ENCODE data around the gene MYO18B. TPM values are rescaled to one million over a fixed set of nuclear protein-coding genes. Genes with fewer than 3 reads are reported as not detected.

The MYO18B gene
- polyA plus RNA-seq, 6 donors from 2014 or later, result not detected

- Mint-ChIP-seq H3K27me3 (peaks cover 6 to 20% (median 15%) of the 10 kb centered on the region in 3 donors), H3K4me3 (no peak overlapping the region), H3K9me3 (no peaks in the 10 kb centered on the region), H3K27ac (no peak overlapping the region), H3K4me1 (no peaks in the 10 kb centered on the region), H3K36me3 (no peaks in the 10 kb centered on the region)
- ATAC-seq (ENCODE audit: low read depth in 2 of 2) (no peak), DNase-seq (no peak)
Measured at GRCh38 chr22:25845985-25846745, 104.2 kb downstream of the MYO18B start.

GRCh38 chr22:25847451-25847850 lies 105.5 kb downstream of the MYO18B start:
- Mint-ChIP-seq H3K9me3 (no peaks in the 10 kb centered on the region), H3K4me3 (no peak overlapping the region), H3K36me3 (no peaks in the 10 kb centered on the region), H3K27ac (no peak overlapping the region), H3K27me3 (peaks cover 10 to 22% (median 13%) of the 10 kb centered on the region in 3 donors), H3K4me1 (no peaks in the 10 kb centered on the region)
- DNase-seq, result no peak
- no peak for ATAC-seq (ENCODE audit: low read depth in 2 of 2)

GRCh38 chr22:25848954-25849353 lies 107.0 kb downstream of the MYO18B start:
- no peak overlapping the region for H3K4me3 Mint-ChIP-seq
- H3K36me3 Mint-ChIP-seq, result no peaks in the 10 kb centered on the region
- no peaks in the 10 kb centered on the region for H3K4me1 Mint-ChIP-seq
- H3K9me3 Mint-ChIP-seq, result no peaks in the 10 kb centered on the region
- ATAC-seq (ENCODE audit: low read depth in 2 of 2) (no peak), DNase-seq (no peak)
- no peak overlapping the region for H3K27ac Mint-ChIP-seq
- H3K27me3 Mint-ChIP-seq, result peaks cover 10 to 24% (median 16%) of the 10 kb centered on the region in 3 donors

- no peaks in the 10 kb centered on the region for H3K9me3 Mint-ChIP-seq
- H3K4me3 Mint-ChIP-seq, result no peak overlapping the region
- H3K36me3 Mint-ChIP-seq, result no peaks in the 10 kb centered on the region
- no peak for ATAC-seq (ENCODE audit: low read depth in 2 of 2)
- H3K27ac Mint-ChIP-seq, result no peak overlapping the region
- no peak for DNase-seq
- peaks cover 10 to 24% (median 16%) of the 10 kb centered on the region in 3 donors for H3K27me3 Mint-ChIP-seq
- H3K4me1 Mint-ChIP-seq, result no peaks in the 10 kb centered on the region
Measured at GRCh38 chr22:25849522-25849921, 107.5 kb downstream of the MYO18B start.

- no peak for ATAC-seq (ENCODE audit: low read depth in 2 of 2)
- no peak overlapping the region for H3K27ac Mint-ChIP-seq
- no peak for DNase-seq
- peaks cover 0 to 4% (median 0%) of the 10 kb centered on the region in 7 donors for H3K9me3 Mint-ChIP-seq
- no peaks in the 10 kb centered on the region for H3K36me3 Mint-ChIP-seq
- H3K27me3 Mint-ChIP-seq, result peaks cover 15 to 31% (median 29%) of the 10 kb centered on the region in 3 donors
- H3K4me3 Mint-ChIP-seq, result no peak overlapping the region
- no peaks in the 10 kb centered on the region for H3K4me1 Mint-ChIP-seq
Measured at GRCh38 chr22:25852223-25852622, 110.2 kb downstream of the MYO18B start.

- peaks cover 15 to 37% (median 33%) of the 10 kb centered on the region in 3 donors for H3K27me3 Mint-ChIP-seq
- H3K4me1 Mint-ChIP-seq, result no peaks in the 10 kb centered on the region
- ATAC-seq (ENCODE audit: low read depth in 2 of 2) (no peak), DNase-seq (no peak)
- H3K27ac Mint-ChIP-seq, result no peak overlapping the region
- H3K4me3 Mint-ChIP-seq, result no peak overlapping the region
- H3K36me3 Mint-ChIP-seq, result no peaks in the 10 kb centered on the region
- H3K9me3 Mint-ChIP-seq, result peaks cover 0 to 4% (median 0%) of the 10 kb centered on the region in 7 donors
Measured at GRCh38 chr22:25853078-25853477, 111.1 kb downstream of the MYO18B start.

- ATAC-seq (ENCODE audit: low read depth in 2 of 2), result no peak
- no peak overlapping the region for H3K27ac Mint-ChIP-seq
Measured at GRCh38 chr22:25853501-25854284, 111.7 kb downstream of the MYO18B start.

GRCh38 chr22:25869771-25870170 lies 127.8 kb downstream of the MYO18B start:
- Mint-ChIP-seq H3K4me1 (no peaks in the 10 kb centered on the region), H3K27ac (no peak overlapping the region), H3K27me3 (peaks cover 10 to 21% (median 14%) of the 10 kb centered on the region in 3 donors), H3K4me3 (no peak overlapping the region), H3K36me3 (no peaks in the 10 kb centered on the region), H3K9me3 (no peaks in the 10 kb centered on the region)
- DNase-seq, result no peak
- ATAC-seq (ENCODE audit: low read depth in 2 of 2), result no peak

More at GRCh38 chr22:25853501-25854284, 111.7 kb downstream of the MYO18B start:
- no peaks in the 10 kb centered on the region for H3K36me3 Mint-ChIP-seq
- DNase-seq, result no peak
- peaks cover 0 to 4% (median under 1%) of the 10 kb centered on the region in 7 donors for H3K9me3 Mint-ChIP-seq
- H3K4me1 Mint-ChIP-seq, result no peaks in the 10 kb centered on the region
- no peak overlapping the region for H3K4me3 Mint-ChIP-seq
- H3K27me3 Mint-ChIP-seq, result peaks cover 15 to 43% (median 33%) of the 10 kb centered on the region in 3 donors

GRCh38 chr22:25874327-25874726 lies 132.3 kb downstream of the MYO18B start:
- ATAC-seq (ENCODE audit: low read depth in 2 of 2) (no peak), DNase-seq (no peak)
- no peaks in the 10 kb centered on the region for H3K9me3 Mint-ChIP-seq
- H3K4me1 Mint-ChIP-seq, result no peaks in the 10 kb centered on the region
- H3K4me3 Mint-ChIP-seq, result no peak overlapping the region
- no peak overlapping the region for H3K27ac Mint-ChIP-seq
- H3K27me3 Mint-ChIP-seq, result peaks cover 13 to 20% (median 17%) of the 10 kb centered on the region in 3 donors
- H3K36me3 Mint-ChIP-seq, result no peaks in the 10 kb centered on the region

GRCh38 chr22:25875461-25875860 lies 133.5 kb downstream of the MYO18B start:
- no peaks in the 10 kb centered on the region for H3K36me3 Mint-ChIP-seq
- no peak overlapping the region for H3K27ac Mint-ChIP-seq
- peaks cover 14 to 20% (median 14%) of the 10 kb centered on the region in 3 donors for H3K27me3 Mint-ChIP-seq
- no peak overlapping the region for H3K4me3 Mint-ChIP-seq
- no peaks in the 10 kb centered on the region for H3K9me3 Mint-ChIP-seq
- ATAC-seq (ENCODE audit: low read depth in 2 of 2), result no peak
- no peak for DNase-seq
- no peaks in the 10 kb centered on the region for H3K4me1 Mint-ChIP-seq

GRCh38 chr22:25876871-25877270 lies 134.9 kb downstream of the MYO18B start:
- Mint-ChIP-seq H3K9me3 (no peaks in the 10 kb centered on the region), H3K27ac (no peak overlapping the region), H3K36me3 (no peaks in the 10 kb centered on the region), H3K27me3 (peaks cover 19 to 31% (median 22%) of the 10 kb centered on the region in 3 donors), H3K4me1 (no peaks in the 10 kb centered on the region), H3K4me3 (no peak overlapping the region)
- DNase-seq (no peak), ATAC-seq (ENCODE audit: low read depth in 2 of 2) (no peak)

- Mint-ChIP-seq H3K9me3 (no peaks in the 10 kb centered on the region), H3K27ac (no peak overlapping the region), H3K36me3 (no peaks in the 10 kb centered on the region), H3K4me3 (no peak overlapping the region), H3K27me3 (peaks cover 28 to 31% (median 30%) of the 10 kb centered on the region in 3 donors), H3K4me1 (no peaks in the 10 kb centered on the region)
- no peak for DNase-seq
- ATAC-seq (ENCODE audit: low read depth in 2 of 2), result no peak
Measured at GRCh38 chr22:25878933-25879332, 136.9 kb downstream of the MYO18B start.

- Mint-ChIP-seq H3K9me3 (no peaks in the 10 kb centered on the region), H3K4me3 (no peak overlapping the region), H3K4me1 (no peaks in the 10 kb centered on the region), H3K27ac (no peak overlapping the region), H3K27me3 (peaks cover 27 to 38% (median 37%) of the 10 kb centered on the region in 3 donors), H3K36me3 (no peaks in the 10 kb centered on the region)
- ATAC-seq (ENCODE audit: low read depth in 2 of 2) (no peak), DNase-seq (no peak)
Measured at GRCh38 chr22:25880524-25880923, 138.5 kb downstream of the MYO18B start.
